Measurements from ENCODE around the gene VWA2. TPM values are rescaled to one million over a fixed set of nuclear protein-coding genes. Genes with fewer than 3 reads are reported as not detected.
A peak's percentile ranks its signal among the peaks of the same experiment; 100 is the strongest.

Gene VWA2
- total RNA-seq, 2 donors from 2014 or later, result not detected

DNA sequence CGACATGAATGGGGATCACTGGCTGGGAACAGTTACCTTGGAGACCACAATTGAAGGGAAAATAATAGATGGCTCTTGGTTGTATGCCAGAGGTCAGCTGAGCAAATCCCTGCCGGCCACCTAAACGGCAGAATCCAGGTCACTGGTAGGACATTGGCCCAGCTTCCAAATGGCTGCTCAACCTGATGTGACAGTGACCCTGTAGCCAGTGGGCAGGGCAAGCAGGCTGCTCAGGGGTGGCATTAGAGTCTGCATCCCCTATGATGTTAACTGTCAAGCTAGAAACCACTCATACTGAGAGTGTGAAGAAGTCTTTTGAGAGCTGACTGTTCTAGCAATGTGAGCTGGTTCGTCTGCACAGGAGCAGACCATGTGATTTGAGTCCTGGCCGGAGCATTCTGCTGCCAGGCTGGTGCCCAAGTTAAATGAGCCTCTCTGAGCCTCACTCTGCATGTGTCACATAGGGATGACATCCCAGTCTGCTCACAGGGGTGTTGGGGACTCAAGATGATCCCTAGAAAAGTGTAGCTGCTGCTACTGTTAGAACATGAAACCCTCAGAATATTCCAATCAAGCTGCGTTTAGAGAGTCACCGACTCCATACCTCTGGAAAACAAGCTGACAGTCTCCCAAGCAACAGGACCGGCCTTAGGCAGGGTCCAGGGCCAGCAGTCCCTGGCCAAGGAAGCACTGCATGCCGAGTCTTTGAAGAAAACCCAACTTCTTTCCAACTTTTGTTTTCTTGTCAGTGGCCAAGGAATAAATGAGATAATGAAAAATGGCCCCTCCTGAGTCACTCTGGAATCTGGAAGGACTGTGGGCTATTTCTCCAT is 69.7 kb downstream of the VWA2 start:
- intact Hi-C loops (cut with DNase I), result loop anchor here (10.0 kb wide), 1 partner anchor 126 kb away; no protein-coding TSS in a partner anchor
- peak; percentile 42 for DNase-seq (ENCODE audit: low spot score)

DNA sequence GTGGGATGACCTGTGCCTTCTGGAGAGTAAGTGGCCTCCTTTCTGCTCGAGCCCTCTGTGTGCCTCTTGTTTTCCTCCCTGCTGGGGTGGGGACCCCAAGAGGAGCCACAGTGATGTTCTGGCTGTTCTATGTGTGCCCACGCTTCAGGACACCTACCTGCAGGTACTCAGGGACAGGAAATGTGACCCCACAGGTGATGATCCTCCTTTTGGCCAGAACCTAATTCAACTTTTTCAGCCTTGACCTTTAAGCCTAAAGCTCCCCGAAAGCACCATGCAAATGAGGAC is 70.3 kb downstream of the VWA2 start:
- intact Hi-C loops (cut with DNase I), result loop anchor here (10.0 kb wide), 1 partner anchor 125 kb away; no protein-coding TSS in a partner anchor

DNA sequence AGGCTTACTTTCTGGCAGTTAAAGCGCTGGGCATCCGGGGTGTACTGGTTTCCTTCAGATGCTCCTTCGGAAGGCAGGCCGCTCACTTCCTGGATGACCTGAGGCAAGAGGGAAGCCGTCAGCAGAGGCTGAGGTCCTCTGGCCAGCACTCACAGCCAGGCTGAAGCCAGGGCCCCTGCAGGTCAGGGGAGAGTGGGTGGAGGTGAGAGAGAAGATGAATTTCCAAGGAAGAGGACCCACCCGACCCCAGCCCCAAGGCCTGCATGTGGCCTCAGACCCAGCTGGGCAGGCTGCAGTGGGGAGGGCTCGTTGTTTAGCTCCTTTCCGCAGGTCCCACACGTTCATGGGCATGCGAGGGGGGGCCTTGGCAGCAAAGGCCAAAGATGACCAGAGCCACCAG is 71.3 kb downstream of the VWA2 start:
- DNase-seq (ENCODE audit: low spot score), result peak; percentile 77
- intact Hi-C loops (cut with DNase I), result no loop called here

More for the DNA sequence above, 70.3 kb downstream of the VWA2 start:
- DNase-seq (ENCODE audit: low spot score), result peak; percentile 73

DNA sequence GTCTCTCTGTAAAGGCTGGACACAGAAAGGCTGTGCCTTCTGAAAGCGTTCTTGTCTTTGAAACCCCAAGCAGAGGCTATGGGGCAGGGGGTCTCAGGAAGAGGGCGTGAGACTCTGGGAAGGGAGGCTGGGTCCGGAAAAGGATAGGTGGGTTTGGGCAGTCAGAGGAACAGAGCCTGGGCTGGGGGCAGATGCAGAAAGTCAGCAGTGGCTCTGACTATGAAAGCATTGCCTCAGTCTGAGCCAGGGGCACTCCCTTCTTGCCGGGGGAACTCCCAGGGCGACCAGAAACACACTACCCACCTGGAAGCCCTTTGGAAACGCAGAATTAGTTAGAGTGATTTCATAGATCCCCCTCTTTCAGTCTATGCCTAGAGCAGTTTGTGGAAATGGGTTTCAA is 72.0 kb downstream of the VWA2 start:
- peak; percentile 50 for DNase-seq (ENCODE audit: low spot score)
- intact Hi-C loops (cut with DNase I), result no loop called here

DNA sequence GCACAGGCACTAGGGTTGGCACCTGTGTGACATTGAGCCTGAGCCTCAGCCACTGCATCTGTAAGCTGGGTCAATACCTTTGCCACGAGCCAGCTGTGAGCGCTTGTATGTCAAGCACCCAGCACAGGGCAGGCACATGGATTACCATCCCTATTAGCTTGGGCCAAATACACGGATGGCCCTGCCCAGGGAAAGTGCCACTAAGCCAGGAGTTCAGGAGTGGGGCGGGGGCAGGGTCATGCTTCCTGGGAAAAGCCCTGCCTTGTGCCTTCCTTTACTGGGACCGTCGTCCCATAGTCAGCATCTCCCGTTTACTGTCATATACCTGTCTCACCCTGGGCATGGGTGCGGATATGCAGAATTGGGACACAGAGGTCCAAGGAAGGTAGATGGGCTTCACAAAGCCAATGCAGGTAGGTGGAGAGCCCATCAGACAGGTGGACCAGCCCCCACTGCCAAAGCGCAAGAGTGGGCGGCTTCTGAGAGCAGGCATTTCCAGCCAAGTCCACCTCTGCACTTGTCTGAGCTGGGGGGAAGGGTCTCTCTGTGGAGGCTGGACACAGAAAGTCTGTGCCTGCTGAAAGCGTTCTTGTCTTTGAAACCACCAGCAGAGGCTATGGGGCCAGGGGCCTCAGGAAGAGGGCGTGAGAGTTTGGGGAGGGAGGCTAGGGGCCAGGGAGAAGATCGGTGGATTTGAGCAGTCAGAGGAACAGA is 72.6 kb downstream of the VWA2 start:
- peak; percentile 46 for DNase-seq (ENCODE audit: low spot score)

DNA sequence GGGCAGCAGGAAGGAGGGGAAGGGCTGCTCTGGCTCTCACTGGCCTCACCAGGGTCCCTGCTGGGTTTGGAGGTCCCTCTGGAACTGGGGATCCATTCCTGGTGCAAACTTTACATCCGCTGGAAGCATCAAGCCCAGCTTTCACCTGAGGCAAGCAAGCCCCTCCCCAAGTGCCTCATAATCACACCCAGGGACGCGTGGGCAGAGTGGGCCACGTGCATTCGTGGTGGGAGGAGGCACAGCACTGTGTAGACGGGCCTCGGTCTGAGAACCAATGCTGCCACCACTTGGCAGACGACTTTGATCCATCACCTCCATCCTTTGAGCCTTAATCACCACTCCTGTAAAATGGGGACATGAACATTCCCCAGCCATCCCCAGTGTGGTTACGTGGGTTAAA is 74.1 kb downstream of the VWA2 start:
- peak; percentile 47 for DNase-seq (ENCODE audit: low spot score)

More for the DNA sequence above, 72.6 kb downstream of the VWA2 start:
- intact Hi-C loops (cut with DNase I), result no loop called here

DNA sequence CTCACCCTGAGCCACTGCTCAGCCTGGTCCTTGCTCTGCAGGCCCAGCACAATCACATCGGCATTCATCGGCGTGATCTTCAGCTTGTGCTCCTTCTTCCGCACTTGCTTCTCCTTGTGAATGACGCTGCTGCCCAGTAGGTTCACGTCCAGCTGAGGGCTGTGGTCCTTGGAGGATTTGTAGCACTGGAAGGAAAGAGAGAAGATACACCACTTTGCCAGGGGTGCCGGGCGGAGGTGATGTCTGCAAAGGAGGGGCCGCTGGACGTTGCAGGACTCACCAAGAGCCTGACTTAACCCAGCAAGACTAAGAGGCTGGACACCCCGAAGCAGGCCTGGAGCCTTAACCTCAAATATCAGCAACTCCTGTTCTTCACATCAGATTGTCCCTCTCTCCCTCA is 74.8 kb downstream of the VWA2 start:
- peak; percentile 72 for DNase-seq (ENCODE audit: low spot score)
- intact Hi-C loops (cut with DNase I), result no loop called here

More for the DNA sequence above, 74.1 kb downstream of the VWA2 start:
- intact Hi-C loops (cut with DNase I), result no loop called here

DNA sequence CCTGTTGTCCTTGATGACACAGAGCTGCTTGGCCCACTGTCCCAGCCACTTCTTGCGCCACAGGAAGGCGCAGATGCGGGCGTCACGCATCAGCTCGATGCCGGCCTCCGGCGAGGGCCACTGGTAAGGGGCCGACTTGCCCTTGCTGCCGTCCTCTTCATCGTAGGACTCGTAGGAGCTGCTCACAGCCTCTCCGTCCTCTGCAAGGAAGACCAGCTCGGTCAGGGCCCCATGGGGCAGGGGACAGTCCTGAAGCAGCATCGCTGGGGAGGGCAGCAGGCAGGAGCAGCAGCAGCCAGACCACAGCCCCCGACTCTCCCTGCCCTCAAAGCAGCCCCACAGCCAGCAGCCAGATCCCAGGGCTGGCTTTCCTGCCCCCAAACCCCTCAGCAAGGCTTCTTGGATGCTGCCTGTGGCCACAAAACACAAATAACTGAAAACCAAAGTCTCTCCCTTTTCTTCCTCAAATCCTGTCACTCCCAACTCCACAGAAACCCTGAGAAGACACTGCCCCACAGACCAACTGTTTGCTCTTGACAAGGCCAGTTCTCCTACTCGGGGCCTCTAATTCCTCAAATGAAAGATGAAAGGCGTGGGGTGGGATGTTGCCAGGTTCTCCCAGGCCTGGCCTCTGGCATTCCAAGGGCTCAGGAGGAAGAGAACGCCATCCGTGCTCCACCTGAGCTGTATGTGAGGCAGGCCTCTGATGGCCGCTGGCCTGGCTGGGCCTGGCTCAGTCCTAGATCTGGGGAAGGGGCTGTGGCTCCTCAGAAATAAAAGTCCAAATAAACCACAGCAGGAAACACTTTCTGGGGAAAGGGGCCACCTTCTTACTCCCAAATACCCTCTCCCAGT is 76.7 kb downstream of the VWA2 start:
- intact Hi-C loops (cut with DNase I), result no loop called here
- DNase-seq (ENCODE audit: low spot score), result peak; percentile 59

DNA sequence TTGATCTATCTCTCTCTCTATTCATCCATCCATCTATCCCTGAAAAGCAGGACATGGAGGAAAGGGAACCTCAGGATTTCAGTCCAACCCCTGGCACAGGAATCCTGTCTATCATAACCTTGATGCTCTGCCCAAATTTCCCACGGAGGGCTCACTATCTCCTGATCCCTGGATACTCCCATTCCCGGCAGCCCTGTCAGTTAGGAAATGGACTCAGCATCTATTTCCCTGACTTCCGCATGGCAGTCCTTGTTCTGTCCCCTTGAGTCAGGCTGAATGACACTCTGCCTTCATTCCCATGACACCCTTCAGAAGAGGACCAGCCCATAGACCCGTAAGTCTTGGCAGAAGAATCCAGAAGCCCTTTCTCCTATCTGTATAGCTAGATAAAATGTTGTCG is 77.7 kb downstream of the VWA2 start:
- DNase-seq (ENCODE audit: low spot score), result no peak
- intact Hi-C loops (cut with DNase I), result no loop called here

DNA sequence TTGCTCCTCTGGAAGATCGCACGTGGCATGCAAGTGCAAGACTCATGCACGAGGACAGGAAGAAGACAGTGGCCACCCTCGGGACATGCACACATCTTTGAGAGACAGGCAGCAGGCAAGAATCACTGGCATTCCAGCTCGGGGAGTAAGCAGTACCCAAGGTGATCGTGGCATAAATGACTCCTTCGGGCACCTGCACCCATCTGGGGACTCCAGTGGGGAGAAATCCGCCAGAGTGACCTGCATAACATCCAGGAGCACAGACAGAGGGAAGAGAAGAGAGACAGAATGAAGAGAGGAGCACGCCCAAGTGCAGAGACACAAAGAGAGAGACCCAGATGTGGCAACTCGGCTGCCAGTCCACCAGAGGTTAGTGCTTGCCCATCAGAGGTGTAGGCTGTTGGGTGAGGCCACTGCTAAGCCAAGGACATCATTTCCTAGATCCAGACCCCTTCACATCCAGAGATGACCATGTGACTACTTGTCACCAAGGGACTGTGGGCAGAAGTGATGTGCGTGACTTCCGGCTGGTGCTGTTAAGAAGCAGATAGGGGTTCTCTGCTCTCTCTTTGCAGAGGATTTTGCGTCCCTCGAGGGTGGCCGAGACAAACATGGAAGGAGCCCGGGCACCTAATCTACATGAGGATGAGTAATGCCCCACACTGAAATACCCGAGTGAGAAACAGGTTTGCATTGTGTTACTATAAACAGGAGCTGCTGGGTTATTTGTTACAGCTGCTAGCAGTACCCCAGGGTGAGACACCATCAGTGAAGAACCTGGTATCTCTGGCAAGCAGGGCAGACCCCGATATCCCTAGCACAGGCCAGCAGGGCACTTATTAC is 80.6 kb downstream of the VWA2 start:
- intact Hi-C loops (cut with DNase I), result no loop called here
- peak; percentile 63 for DNase-seq (ENCODE audit: low spot score)

DNA sequence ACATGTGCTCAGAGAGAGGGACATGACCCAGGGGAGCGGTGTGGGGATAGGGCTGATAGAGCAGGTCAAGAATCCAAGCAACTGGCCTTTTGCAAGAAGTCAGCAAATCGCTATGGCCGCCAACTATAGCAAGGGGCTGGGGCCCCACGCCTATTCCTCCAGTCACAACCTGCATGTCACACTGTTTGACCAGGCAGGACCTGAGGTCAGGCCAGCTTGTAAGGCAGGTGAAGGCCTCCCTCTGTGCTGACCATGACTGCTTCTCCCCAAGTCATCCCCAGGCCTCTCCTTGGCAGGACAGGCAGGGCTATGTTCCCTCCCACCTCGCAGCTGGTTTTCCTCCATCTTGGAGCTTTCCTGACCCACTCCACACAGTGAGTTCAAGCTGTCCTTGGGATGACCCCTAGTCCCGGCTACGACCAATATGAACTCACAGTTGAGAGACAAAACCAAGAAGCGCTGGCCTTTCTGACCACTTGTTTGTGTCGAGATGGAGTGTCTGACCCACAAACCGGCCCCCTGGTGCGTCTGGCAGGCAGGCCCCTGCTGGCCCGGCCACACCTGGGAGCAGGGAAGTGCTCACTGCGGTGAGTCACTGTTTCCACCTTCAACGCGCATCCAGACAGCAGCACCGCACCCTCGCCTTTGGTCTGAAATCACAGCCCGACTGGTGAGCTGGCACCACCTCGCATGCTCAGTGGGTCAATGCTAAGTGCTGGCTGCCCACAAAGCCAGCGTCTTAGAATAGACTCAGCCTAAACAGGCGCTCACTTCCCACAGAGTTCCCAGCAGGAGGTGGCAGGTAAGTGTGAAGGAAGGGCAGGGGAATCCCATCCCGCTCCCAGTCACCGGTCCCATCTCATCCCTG is 81.4 kb downstream of the VWA2 start:
- intact Hi-C loops (cut with DNase I), result no loop called here
- DNase-seq (ENCODE audit: low spot score), result no peak

DNA sequence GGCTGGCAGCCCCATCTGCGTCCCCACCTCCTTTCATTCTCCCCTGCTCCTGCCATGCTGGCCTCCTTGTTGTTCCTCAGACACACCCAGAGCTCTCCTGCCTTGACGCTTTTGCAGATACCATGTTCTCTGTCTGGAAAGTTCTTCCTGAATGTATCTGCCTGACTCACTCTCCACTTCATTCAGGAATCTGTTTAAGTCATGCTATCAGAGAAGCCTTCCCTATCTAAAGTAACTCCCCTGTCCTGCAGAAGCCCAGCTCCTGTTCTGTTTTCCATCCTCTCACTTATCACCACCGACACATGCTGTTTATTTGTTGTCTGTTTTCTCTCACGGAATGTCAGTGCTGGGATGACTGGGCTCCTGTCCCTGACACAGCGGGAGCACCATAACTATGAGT is 83.3 kb downstream of the VWA2 start:
- no peak for DNase-seq (ENCODE audit: low spot score)
- intact Hi-C loops (cut with DNase I), result no loop called here

DNA sequence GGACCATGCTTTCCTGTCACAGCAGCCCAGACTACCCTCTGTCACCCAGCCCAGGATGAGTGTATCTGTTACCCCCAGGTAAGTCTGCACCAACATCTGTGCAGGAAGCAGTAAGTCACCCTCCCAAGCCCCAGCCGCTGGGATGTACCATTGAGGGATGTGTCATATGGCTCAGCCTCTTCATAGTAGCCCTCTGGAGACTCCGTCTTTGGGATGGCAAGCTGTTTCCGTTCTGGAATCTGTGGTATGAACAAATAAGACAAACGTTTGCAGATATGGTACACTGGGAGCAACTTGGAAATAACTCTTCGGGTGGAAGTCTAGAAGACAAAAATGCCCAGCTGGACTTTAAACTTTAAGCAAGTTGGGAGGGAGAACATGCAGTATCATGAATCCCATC is 84.0 kb downstream of the VWA2 start:
- no peak for DNase-seq (ENCODE audit: low spot score)
- intact Hi-C loops (cut with DNase I), result no loop called here

DNA sequence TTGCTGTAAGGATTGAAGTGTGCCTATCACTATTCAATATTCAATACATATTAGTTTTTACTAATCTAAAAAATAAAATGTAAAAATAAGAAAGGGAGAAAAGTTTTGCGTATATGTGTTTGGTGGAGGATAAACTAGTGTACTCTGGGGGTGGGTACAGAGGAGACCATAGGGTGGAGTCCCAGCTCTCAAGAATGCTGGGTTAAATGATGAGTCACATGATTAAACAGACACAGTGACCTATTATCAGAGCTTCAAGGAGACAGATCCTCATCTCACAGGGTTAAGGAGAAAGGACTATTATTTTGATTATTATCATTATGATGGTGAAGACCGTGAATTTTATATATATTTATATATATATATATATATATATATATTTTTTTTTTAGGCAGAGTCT is 87.7 kb downstream of the VWA2 start:
- DNase-seq (ENCODE audit: low spot score), result no peak
- intact Hi-C loops (cut with DNase I), result no loop called here

DNA sequence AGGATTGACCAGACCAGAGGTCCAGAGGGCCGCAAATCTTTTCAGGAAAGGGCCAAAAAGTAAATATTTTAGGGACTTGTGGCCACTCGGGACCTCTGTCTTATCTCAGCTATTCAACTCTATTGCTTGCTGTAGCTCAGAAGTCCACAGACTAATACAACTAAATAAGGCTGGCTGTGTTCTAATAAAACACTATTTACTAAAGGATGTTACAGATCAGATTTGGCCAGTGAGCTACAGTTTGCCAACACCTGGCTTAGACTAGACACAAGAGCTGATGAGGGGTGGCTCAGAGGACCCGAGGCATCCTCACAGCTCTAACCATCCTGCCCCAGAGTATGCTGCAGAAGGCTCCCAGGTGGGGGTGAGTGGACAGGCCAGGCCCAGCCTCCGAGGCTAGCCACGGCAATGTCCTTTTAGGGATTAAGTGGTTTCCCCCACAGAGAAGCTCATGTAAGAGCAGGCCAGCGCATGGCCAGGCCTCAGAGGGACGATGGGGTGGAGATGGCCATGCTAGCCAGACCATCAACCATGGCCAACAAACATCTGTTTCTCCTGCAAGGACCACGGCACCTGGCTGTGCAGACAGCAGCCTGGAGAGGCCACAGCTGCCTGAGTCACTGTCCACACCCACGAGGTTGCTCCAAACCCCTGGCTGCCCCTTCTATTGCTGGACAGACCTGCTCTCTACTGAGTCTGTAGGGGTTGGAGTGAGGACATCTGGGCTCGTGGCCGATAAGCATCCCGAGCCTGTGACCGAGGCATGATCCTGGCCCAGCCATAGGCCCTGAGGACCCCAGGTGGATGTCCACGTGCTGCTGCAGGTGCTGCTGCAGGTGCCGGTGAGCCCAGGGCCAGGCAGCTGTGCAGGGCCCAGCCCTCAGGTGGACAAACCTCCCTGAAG is 88.7 kb downstream of the VWA2 start:
- no peak for DNase-seq (ENCODE audit: low spot score)
- intact Hi-C loops (cut with DNase I), result no loop called here

DNA sequence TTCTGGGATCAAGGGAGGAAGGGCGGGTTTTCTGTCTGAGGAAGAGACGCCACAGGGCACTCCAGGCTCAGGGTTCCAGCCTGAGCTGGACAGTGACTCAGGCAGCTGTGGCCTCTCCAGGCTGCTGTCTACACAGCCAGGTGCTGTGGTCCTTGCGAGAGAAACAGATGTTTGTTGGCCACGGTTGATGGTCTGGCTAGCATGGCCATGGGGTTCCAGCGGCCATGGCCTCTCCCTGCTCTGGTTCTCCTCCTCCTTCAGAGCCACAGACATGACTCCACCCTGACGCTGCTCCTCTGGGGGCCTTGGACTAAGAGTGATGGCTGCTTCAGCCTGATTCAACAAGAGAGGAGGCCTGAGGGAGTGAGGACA is 89.4 kb downstream of the VWA2 start:
- intact Hi-C loops (cut with DNase I), result no loop called here

DNA sequence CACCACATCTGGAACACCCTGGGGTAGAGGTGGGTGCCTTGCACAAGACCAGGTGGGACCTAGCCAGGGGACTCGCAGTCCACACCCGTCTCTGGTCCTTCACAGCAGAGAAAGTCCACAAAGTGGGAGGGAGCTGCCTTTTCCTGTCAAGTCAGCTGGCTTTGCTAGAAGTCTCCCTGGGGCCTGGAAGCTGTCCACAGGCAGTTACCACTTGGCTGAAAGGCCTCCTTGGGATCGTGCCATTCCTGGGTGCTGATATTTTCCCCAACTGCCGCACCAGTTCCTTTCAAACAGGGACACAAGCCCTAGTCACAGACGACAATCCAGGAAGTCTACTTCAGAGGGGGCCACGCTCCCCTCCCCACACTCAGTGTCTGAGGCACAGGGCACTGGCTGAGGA is 89.8 kb downstream of the VWA2 start:
- intact Hi-C loops (cut with DNase I), result no loop called here
- no peak for DNase-seq (ENCODE audit: low spot score)

More for the DNA sequence above, 89.4 kb downstream of the VWA2 start:
- DNase-seq (ENCODE audit: low spot score), result no peak
